CD4-positive, alpha-beta T cell treated with Interleukin-2 at 100 ng/mL for 4 hours (primary cell): ENCODE measurements around the gene PRKAR1A.
"Not testable (repeated sequence)": the region's sequence is repeated elsewhere in the genome, so short reads cannot be mapped to it uniquely, and the experiment has no call there.

Source experiments
- DNase-seq: peaks from one replicate; pipeline ENCODE4 v3.0.0-alpha.2; 2020; ENCODE audit warnings: low spot score

PRKAR1A gene

GRCh38 chr17:68579194-68579927, 67.1 kb downstream of the PRKAR1A start:
- DNase-seq: no peak

DNA sequence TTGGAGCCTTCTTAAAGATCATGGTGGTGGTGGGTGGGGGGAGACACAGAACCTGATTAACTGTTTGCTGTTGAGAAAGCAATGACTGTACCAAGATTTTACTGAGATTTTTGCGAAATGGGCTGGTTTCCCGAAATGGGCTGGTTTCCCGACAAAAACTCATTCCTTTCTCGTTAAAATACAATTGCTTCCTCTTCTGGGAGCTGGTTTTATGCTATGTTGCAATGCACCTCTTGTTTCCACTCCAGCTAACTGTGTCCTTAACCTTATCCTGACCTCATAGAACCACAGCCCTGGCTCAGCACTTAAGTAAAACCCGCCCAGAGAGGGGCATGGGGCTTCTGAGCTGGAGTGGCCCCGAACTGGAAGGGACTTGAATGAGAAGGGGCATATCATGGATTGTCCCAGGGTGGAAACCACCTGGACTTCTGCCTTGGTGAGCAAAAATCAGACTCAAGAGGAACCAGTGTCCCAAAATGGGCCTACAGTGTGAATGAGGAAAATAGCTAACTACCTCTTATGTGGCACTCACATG, 68.1 kb downstream of the PRKAR1A start:
- DNase-seq: no peak

DNA sequence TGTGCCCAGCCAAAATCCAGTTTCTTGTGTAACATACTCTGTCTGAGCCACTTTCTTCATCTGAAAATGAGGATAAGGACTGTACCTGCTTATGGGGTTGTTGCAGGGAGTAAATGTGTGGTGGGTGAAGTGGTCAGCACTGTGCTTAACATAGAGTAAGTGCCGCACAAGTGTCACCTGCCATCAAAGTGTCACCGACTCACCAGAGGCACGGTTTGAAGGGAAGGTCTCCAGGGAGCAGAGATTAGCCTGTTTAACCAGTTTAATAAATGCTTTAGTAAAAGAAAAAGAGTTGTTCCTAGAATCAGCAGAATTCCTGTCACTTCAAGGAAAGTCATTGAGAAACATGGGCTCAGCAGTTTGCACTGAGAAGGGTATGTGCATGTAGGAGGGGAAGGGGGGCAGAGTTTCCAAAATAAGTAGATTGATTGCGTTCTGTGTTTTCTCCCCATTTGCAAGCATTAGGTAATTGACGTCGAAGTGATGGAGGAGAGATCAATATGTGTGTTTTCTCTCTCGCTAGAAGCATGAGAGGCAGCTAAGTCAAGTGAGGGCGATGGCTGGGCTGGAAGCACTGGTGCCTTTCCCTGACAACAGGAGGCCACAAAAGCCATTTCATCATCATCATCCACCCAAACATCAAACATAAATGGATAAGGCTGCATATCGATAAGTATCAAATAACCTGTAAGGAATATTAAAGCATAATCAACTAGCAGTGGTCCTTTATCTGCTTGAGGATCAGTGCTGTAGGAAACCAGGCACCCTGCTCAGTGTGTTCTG, 69.8 kb downstream of the PRKAR1A start:
- DNase-seq: no peak

- not testable (repeated sequence) for DNase-seq
Measured at GRCh38 chr17:68582867-68583266, 70.6 kb downstream of the PRKAR1A start.

DNA sequence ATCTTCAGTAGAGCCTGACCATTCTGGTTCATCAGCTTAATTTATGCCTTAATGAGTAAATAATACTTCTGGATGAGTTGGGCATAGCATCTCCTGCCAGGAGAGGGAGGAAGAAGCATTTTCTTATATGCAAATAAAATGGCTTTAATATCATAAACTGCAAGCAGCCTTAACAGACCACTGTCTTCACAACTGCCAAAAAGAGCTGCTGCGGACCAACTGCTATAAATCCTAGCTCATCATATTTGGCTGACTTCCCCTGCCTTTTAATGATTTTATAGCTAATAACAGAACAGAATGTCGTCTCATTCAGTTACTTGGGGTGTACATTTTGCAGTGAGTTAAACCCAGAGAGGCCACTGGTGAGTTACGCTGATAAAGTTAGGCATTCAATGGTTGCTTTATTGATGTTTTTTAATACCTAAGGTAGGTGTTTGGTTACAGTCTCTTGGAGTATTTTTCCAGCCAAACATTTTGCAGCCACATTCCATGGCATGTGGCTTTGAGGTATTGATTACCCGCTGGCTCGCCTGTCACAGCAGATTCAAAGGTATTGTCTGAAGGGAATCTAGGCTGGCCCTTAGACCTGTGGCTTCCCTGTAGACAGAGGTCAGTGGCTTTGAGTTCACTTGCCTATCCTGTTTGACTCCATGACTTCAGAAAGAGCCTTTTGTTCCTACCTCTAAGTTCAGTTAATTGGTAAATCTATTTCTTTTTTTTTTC, 72.5 kb downstream of the PRKAR1A start:
- no peak for DNase-seq

GRCh38 chr17:68585643-68586042, 73.4 kb downstream of the PRKAR1A start:
- DNase-seq: no peak

DNA sequence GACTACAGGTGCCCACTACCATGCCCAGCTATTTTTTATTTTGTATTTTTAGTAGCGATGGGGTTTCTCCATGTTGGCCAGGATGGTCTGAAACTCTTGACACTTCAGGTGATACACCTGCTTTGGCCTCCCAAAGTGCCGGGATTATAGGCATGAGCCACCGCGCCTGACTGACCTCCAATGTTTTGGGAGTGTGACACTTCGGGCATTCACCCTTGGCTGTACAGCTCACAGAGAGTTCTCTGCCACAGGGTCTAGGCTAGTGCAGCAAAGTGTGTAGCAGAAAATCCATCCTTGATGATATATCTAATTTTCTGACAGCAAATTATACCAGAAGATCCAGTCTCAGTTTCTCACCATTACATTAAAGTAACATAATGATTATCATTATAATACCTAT, 74.8 kb downstream of the PRKAR1A start:
- no peak for DNase-seq

- no peak for DNase-seq
Measured at GRCh38 chr17:68587847-68588246, 75.6 kb downstream of the PRKAR1A start.

DNA sequence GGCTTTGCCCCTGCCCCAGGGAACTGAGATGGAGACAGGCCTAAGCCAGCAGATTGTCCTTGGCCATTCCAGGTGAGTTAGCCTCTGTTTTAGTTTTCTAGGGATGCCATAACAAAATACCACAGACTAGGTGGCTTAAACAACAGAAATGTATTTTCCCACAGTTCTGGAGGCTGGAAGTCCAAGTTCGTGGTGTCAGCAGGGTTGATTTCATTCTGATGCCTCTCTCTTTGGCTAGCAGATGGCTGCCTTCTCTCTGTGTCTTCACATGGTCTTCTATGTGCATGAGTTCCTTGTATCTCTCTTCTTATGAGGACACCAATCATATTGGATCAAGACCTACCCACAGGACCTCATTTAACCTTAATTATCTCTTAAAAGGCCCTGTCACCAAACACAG, 76.1 kb downstream of the PRKAR1A start:
- DNase-seq: no peak

DNA sequence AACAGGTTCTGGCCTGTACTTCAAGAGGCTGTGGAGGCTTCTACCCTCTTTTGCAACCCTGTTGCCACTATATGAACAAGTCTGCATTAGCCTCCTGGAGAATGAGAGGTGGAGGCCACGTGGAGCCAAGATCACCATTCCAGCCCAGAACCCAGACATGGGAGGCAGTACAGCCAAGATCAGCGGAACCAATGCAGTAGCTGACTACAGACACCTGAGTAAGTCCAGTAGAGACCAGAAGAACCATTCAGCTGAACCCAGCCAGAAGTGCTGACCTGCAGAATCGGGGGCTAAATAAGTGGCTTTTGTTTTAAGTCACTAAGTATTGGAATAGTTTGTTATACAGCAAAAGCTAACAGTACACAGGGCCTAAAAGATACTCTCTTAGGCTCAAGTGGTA, 76.9 kb downstream of the PRKAR1A start:
- DNase-seq: no peak

DNA sequence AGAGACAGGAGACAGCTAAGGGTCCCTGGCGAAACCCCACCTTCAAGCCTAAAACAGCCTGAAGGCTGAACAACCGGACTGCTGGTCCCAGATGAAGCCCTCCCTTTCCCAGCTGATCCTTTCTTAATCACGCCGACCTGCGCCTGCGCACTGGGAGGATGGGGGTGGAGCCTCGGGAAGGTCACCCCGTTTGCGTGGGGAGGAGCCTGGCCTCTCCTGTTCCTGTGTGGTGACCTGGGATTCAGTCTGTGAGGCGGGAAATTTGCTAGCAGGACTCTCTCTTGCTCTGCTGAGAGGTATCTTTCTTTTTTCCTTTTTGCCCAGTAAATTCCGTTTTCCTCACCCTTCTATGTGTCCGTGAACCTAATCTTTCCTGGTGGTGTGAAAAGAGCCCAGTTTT, 79.4 kb downstream of the PRKAR1A start:
- peak; percentile 6 for DNase-seq

DNA sequence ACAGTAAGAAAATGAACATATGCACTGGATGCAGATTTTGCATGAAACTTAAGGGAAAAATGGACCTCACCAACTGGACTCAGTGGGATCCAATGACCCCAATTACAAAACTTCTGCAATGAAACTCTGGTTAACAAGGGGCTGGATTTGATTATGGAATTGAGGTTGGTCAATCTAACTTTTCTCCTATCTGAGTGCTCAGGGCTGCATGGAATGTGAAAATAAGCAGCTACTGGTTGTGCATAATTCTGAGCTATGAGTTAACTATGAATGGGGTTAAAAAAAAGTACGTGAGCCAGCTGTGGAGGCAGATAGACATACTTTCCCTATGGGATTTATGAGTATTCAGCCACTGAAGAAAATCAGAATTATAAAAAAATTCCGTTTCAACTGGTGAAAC, 79.8 kb downstream of the PRKAR1A start:
- DNase-seq: no peak

- no peak for DNase-seq
Measured at GRCh38 chr17:68592682-68593641, 80.7 kb downstream of the PRKAR1A start.

DNA sequence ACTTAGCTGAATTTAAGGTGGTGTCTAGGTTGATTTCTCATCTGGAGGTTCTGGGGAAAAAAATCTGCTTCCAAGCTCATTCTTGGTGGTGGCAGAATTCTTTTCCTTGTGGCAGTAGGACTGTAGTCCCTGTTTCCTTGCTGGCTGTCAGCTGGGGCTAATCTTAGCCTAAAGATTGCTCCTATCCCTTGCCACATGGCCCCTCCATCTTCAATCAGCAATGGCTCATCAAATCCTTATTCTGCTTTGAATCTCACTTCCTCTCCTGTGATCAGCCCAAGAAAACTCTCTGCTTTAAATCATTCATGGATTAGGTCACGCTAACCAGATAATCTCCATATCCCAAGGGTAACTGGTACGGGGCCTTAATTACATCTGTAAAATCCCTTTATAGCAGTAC, 82.3 kb downstream of the PRKAR1A start:
- no peak for DNase-seq

GRCh38 chr17:68595496-68595895, 83.3 kb downstream of the PRKAR1A start:
- no peak for DNase-seq

DNA sequence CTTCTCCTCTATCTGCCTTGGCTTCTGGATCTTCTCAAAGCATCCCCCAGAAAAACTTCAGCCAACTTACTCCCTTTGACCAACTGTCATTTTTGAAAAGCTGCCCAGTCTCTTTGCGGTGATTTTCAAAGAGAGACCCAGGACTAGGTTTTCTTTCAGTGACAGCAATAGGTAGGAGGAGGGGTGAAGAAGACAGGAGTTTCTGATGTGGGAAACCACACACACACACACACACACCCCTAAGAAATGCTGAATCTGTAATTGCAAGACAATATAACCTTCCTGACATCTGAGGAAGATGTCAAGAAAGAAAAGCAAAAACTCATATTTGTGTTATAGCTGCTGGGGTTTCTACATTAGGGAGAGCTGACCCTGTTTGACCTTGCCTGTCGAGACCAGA, 83.8 kb downstream of the PRKAR1A start:
- DNase-seq: no peak

GRCh38 chr17:68596411-68596945, 84.2 kb downstream of the PRKAR1A start:
- no peak for DNase-seq

GRCh38 chr17:68598074-68598473, 85.8 kb downstream of the PRKAR1A start:
- no peak for DNase-seq

GRCh38 chr17:68598545-68598961, 86.3 kb downstream of the PRKAR1A start:
- DNase-seq: no peak

DNA sequence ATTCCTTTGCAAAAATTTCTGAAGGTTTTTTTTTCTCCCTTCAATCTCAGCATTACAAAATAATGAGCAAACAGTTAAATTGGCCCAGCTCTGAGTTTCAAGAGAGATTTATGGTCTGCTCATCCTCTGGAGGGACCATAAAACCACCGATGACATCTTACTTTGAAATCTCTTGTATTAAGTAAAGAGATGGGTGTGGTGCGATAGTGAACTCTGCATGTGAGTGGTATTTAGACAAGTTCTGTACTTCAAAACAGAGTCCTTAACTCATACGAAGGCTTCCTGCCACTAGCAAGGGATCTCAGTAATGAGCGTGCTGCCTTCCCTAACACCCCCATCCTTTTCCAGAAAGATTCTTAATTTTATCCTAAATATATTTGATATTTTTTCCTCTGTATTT, 86.9 kb downstream of the PRKAR1A start:
- DNase-seq: no peak

- no peak for DNase-seq
Measured at GRCh38 chr17:68599552-68600066, 87.4 kb downstream of the PRKAR1A start.
